GM12872 (cell line): Measurements from ENCODE around the gene CST7.

Experiments
- CTCF ChIP-seq: IDR thresholded peaks from 3 replicates; pipeline ENCODE4 v1.5.1; 2011; ENCODE audit warnings: low read depth, mild to moderate bottlenecking, low read length, moderate library complexity; ENCODE audit not compliant: insufficient read depth

The CST7 gene

GRCh38 chr20:24917797-24918578, 31.1 kb upstream of the CST7 start:
- peak; percentile 90 for TF ChIP-seq CTCF

DNA sequence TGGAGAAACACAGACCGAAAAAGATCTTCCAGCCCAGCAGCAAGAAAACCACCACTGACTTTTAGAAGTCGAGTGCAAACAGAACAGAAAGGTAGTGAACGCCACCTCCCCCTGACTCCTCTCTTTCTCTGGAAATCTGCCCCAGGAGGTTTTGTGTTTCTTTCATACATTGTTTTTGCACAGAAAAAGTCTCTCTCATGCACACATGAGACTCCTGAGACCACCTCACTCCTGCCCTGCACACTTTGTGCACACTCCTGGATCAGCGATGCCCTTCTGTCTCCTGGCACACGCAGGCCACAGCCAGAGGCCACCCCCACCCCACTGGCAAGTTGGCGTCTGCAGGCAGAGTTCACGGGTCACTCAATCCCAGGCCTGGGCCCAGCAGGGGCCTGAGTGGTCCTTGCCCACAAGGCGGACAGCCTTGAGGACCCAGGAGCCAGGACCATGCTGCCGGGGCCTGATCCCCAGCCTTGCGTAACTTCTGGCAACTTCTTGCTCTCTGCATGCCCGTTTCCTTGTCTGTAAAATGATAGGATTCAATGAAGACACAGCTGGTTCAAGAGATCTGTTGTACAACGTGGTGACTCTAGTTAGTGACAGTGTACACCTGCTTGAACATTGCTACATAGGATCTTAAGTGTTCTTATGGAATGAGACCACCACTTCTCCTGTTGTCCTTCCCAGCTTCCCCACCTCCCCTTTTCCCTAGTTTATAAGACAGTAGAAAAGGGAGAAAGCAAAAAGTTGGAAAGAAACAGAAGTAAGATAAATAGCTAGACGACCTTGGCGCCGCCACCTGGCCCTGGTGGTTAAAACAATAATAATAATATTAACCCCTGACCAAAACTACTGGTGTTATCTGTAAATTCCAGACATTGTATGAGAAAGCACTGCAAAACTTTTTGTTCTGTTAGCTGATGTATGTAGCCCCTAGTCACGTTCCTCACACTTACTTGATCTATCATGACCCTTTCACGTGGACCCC, 30.2 kb upstream of the CST7 start:
- TF ChIP-seq CTCF: no peak

DNA sequence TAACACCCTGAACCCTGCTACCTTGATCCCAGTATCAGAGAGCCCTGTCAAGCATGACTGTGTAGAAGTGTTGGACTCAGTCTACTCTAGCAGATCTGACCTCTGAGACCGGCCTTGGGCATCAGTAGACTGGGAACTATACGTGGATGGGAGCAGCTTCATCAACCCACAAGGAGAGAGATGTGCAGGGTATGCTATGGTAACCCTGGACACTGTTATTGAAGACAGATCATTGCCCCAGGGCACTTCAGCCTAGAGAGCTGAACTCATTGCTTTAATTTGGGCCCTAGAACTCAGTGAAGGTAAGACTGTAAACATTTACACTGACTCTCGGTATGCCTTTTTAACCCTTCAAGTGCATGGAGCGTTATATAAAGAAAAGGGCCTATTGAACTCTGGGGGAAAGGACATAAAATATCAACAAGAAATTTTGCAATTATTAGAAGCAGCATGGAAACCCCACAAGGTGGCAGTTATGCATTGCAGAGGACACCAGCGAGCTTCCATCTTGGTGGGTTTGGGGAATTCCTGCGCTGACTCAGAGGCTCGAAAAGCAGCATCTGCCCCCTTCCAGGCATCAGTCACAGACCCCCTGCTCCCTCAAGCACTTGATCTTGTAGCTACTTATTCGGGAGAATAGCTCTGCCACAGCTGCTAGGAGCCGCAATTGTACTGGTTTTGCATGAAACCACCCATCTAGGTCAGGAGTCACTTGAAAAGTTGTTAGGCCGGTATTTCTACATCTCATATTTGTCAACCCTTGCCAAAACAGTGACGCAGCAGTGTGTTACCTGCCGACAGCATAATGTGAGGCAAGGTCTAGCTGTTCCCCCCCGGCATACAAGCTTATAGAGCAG, 19.0 kb upstream of the CST7 start:
- TF ChIP-seq CTCF: 0 out of 3 replicates have a peak, but pooled peaks have one; percentile 9

- TF ChIP-seq CTCF: peak; percentile 66
Observed at GRCh38 chr20:24930724-24931688, 18.1 kb upstream of the CST7 start.

DNA sequence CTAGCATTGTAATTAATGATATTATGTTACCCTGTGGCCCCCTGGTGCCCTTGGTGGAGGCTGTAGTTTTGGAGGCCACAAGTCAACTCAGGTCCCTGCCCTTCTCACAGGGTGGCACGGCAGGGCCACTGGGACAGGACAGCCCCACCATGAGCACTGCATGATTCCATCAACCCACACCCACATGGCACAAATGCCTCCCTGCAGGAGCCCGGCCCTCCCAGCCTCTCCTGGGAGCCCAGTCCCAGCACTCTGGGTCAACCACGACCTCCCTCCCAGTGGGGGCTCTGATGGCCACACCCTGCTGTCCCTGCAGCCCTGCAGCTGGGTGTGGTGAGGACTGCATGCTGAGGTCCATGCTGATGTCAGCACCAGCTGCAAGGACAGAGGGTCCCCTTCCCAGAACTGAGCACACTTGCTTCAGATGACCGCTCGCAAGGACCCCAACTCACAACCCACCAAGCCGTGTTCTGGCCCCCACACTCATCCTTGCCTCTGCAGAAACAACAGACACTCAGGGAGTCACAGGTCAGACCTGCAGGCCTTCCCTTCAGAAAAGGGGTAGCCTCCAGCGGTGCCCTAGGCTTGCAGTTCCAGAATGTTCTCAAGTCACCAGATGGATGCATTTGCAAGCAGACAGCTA, 15.7 kb upstream of the CST7 start:
- no peak for TF ChIP-seq CTCF

- TF ChIP-seq CTCF: no peak
Observed at GRCh38 chr20:24934101-24934661, 14.9 kb upstream of the CST7 start.
